Measurements from ENCODE around the gene SNX25.

DNA sequence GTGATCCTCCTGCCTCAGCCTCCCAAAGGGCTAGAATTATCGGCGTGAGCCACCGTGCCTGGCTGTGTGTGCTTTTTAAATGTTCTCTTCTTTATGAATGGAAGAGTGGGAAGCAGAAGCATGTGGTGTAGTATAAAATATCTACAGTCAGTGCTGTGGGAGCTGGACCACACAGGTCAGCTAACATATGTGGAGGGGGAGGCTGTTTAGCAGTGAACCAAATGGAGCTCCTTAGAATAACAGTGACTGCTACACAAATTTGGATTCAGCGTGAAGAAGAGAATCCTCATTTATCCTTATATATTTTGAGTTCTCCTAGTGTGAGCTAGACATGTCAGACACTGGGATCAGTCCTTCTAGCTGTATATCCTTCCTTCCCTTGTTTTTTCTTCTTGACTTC is 3.2 kb downstream of the SNX25 start:
- TF ChIP-seq, protein P1, sequence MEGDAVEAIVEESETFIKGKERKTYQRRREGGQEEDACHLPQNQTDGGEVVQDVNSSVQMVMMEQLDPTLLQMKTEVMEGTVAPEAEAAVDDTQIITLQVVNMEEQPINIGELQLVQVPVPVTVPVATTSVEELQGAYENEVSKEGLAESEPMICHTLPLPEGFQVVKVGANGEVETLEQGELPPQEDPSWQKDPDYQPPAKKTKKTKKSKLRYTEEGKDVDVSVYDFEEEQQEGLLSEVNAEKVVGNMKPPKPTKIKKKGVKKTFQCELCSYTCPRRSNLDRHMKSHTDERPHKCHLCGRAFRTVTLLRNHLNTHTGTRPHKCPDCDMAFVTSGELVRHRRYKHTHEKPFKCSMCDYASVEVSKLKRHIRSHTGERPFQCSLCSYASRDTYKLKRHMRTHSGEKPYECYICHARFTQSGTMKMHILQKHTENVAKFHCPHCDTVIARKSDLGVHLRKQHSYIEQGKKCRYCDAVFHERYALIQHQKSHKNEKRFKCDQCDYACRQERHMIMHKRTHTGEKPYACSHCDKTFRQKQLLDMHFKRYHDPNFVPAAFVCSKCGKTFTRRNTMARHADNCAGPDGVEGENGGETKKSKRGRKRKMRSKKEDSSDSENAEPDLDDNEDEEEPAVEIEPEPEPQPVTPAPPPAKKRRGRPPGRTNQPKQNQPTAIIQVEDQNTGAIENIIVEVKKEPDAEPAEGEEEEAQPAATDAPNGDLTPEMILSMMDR (conservative IDR thresholded peaks at IDR 0.05; ENCODE audit: low read depth, low read length), result no peak
- TF ChIP-seq EZH2 (IDR thresholded peaks at IDR 0.05; ENCODE audit: low read length, unreplicated experiment) (no peak), EZH2phosphoT487 (IDR thresholded peaks at IDR 0.05; ENCODE audit: borderline replicate concordance, low read length) (no peak)

All from PC-3 (cell line).